ENCODE measurements around the gene ADAMTS15. TPM values are rescaled to one million over a fixed set of nuclear protein-coding genes. Genes with fewer than 3 reads are reported as not detected.

The ADAMTS15 gene
- total and polyA plus RNA-seq, 2 donors (not counting 1 experiment from before 2014, with no cell fraction given), result not detected

DNA sequence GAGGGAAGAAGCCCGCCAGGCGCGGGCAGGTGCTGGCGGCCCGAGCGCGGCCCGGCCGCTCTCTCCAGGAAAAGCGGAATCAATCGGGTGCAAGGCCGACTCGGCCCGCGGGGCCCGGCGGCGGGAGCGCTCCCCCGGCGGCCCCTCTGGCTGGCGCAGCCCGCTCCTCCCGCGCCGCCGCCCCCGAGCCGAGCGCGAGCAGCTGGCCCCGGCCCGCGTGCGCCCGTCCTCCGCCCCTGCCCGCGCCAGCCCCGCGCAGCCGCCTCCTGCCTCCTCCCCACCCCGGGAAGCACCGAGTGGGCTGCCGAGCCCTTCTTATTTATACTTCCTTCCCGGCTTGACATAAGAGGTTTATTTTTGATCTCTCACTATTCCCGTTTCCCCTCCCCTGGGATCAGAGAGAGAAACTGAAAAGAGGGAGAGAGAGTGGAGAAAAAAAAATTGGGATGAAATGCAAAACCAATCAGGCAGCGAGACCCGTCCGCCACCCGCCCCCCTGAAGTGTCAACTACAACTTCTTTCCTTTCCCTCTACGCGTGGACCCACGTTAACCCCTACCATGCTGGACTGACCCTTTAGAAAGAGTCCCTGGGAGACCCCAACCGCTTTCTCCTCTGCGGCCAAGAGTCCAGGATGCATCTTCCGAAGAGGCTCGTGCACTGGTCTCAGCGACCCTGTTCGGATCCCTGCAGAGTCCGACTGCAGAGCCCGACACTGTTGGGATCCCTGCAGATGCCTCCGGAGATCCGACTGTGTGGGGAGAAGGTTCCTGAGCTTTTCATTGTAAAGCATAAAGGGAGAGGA is 19.9 kb upstream of the ADAMTS15 start, which contains the start of gene ADAMTS8:
Gene ADAMTS8 (minus strand): TSS at position 294 of the 804 bp plus-strand sequence. CDS start 323 bp downstream, outside the sequence.
- Mint-ChIP-seq H3K27me3 (peaks cover 51% of the 10 kb centered on the region), H3K4me1 (peaks cover 14% of the 10 kb centered on the region), H3K4me3 (peak within 1 kb of the TSS; percentile 67), H3K9me3 (ENCODE audit: insufficient read depth) (no peaks in the 10 kb centered on the region), H3K27ac (no peak within 1 kb of the TSS)
- H3K9ac ChIP-seq (ENCODE audit: low read length), result no peak within 1 kb of the TSS
- H3K79me2 ChIP-seq (ENCODE audit: control insufficient read depth, insufficient read depth, low read length), result no peaks in the 10 kb centered on the region
- DNase-seq (peak; percentile 19), ATAC-seq (ENCODE audit: low read depth) (no peak)
- peak within 1 kb of the TSS in 1 of 5 experiments; percentile 33 for H3K4me3 ChIP-seq (ENCODE audit: control extremely low read depth in 1 of 5, extremely low read depth in 1 of 5, insufficient read depth in 1 of 5, low read depth in 2 of 5, low read length in 4 of 5)
- intact Hi-C loops (cut with micrococcal nuclease), result no loop called here
- 4% methylated on average over 55 of the region's 64 CpGs for WGBS (ENCODE audit: insufficient coverage)
- CTCF ChIA-PET, result interaction anchor here (2.2 to 6.8 kb wide), 2 partner anchors 215 to 432 kb away, joined by 5 to 112 read pairs; no protein-coding TSS in a partner anchor
- no peaks in the 10 kb centered on the region for H3K9me3 ChIP-seq (ENCODE audit: control extremely low read depth in 1 of 3, control insufficient read depth in 2 of 3, insufficient read depth in 1 of 3, low read length in 2 of 3)
- H3K4me2 ChIP-seq (replicated peaks; ENCODE audit: low read depth, low read length, poor library complexity, severe bottlenecking), result peak within 1 kb of the TSS; percentile 71
- no peak within 1 kb of the TSS for H3K27ac ChIP-seq (ENCODE audit: low read length in 2 of 2)
- H3K27me3 ChIP-seq (replicated peaks in 1 of 4; ENCODE audit: control extremely low read depth in 1 of 4, control insufficient read depth in 3 of 4, insufficient read depth in 4 of 4, low read length in 3 of 4), result peaks cover 0 to 55% (median 28%) of the 10 kb centered on the region in 4 experiments
- H4K20me1 ChIP-seq (ENCODE audit: control insufficient read depth, insufficient read depth, low read length, poor library complexity, severe bottlenecking), result no peaks in the 10 kb centered on the region
- no peak within 1 kb of the TSS for H2AFZ ChIP-seq (ENCODE audit: insufficient read depth, low read depth, low read length, poor library complexity, severe bottlenecking)
- peaks cover 9 to 17% of the 10 kb centered on the region in 2 donors for H3K4me1 ChIP-seq (ENCODE audit: control insufficient read depth in 2 of 2, insufficient read depth in 2 of 2, low read length in 2 of 2)
- POLR2A ChIA-PET, result no interaction called here
- no peak for TF ChIP-seq EZH2 (IDR thresholded peaks at IDR 0.05; ENCODE audit: borderline replicate concordance, insufficient read depth, low read depth, low read length, poor library complexity, severe bottlenecking)
- no peak for TF ChIP-seq CTCF (IDR thresholded peaks at IDR 0.05)
- H3K36me3 ChIP-seq (replicated peaks in 1 of 2; ENCODE audit: control extremely low read depth in 1 of 2, control insufficient read depth in 1 of 2, extremely low read depth in 1 of 2, insufficient read depth in 2 of 2, low read length in 1 of 2), result no peaks in the 10 kb centered on the region

Data from B cell (primary cell).